ENCODE results near the gene CLDN8.

Gene CLDN8

DNA sequence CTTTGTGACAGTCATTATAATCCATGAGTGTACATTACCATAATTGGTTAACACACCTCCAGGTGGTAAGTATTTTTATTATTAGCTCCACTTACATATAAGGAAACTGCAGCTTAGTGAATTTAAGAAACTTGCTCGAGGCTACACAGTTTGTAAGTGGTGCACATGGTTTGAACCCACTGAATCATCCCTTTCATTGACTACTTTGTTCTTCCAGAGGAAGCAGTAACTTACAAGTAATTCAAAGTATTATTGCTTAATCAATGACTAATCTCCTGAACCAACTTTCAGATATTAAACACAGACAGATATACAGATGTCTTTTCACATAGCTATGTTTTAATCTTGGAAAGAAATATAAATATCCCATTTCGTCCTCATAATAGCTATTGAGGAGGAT, 18.7 kb upstream of the CLDN8 start:
- no peak for DNase-seq (ENCODE audit: low read depth, low spot score)

DNA sequence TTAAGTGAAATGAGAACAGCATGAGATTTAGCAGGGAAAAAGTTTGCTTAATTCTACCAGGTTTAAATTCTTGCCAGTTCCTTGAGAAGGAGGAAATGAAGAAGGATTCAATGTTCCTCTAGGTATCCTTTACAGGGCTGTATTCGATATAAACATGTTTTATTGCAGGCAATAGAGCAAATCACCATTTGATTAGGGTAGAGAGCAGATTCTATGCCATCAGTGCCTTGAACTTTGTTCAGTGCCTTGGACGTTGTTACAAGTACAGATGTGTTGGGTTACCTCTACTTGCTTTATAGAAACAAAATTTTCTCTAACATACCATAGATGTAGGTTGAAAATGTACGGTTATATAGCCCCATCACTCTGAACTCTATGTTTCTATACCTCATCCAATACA, 18.2 kb upstream of the CLDN8 start:
- WGBS (ENCODE audit: insufficient coverage, insufficient read length) = no CpG with 5 or more reads among the region's 3 CpGs
- Histone ChIP-seq H3K36me3 (ENCODE audit: control insufficient read depth, insufficient read depth, low read length) (no peaks in the 10 kb centered on the region), H3K4me3 (ENCODE audit: low read length) (no peak overlapping the region), H3K27me3 (ENCODE audit: control insufficient read depth, insufficient read depth, low read length) (no peaks in the 10 kb centered on the region), H3K4me1 (ENCODE audit: control insufficient read depth, insufficient read depth, low read length) (no peaks in the 10 kb centered on the region), H3K9me3 (ENCODE audit: control insufficient read depth, insufficient read depth, low read length) (no peaks in the 10 kb centered on the region; the same call in 1 of the 2 replicates), H3K27ac (ENCODE audit: low read length) (no peak overlapping the region)
- no peak for DNase-seq (ENCODE audit: low read depth, low spot score)

More for the DNA sequence above, 18.7 kb upstream of the CLDN8 start:
- H3K36me3 ChIP-seq (ENCODE audit: control insufficient read depth, insufficient read depth, low read length) = no peaks in the 10 kb centered on the region
- no peak overlapping the region for H3K27ac ChIP-seq (ENCODE audit: low read length)
- no peaks in the 10 kb centered on the region for H3K4me1 ChIP-seq (ENCODE audit: control insufficient read depth, insufficient read depth, low read length)
- H3K4me3 ChIP-seq (ENCODE audit: low read length) = no peak overlapping the region
- WGBS (ENCODE audit: insufficient coverage, insufficient read length) = no CpG with 5 or more reads among the region's 2 CpGs
- no peaks in the 10 kb centered on the region for H3K27me3 ChIP-seq (ENCODE audit: control insufficient read depth, insufficient read depth, low read length)
- no peaks in the 10 kb centered on the region; the same call in 1 of the 2 replicates for H3K9me3 ChIP-seq (ENCODE audit: control insufficient read depth, insufficient read depth, low read length)

- Histone ChIP-seq H3K9me3 (ENCODE audit: control insufficient read depth, insufficient read depth, low read length) (no peaks in the 10 kb centered on the region; the same call in 1 of the 2 replicates), H3K4me1 (ENCODE audit: control insufficient read depth, insufficient read depth, low read length) (no peaks in the 10 kb centered on the region), H3K27ac (ENCODE audit: low read length) (no peak overlapping the region), H3K4me3 (ENCODE audit: low read length) (no peak overlapping the region), H3K36me3 (ENCODE audit: control insufficient read depth, insufficient read depth, low read length) (no peaks in the 10 kb centered on the region), H3K27me3 (ENCODE audit: control insufficient read depth, insufficient read depth, low read length) (no peaks in the 10 kb centered on the region)
- no CpG with 5 or more reads among the region's 2 CpGs for WGBS (ENCODE audit: insufficient coverage, insufficient read length)
- DNase-seq (ENCODE audit: low read depth, low spot score) = no peak
Measured at GRCh38 chr21:30233228-30234020, 17.5 kb upstream of the CLDN8 start.

GRCh38 chr21:30232011-30232410, 16.1 kb upstream of the CLDN8 start:
- no peak for DNase-seq (ENCODE audit: low read depth, low spot score)
- Histone ChIP-seq H3K27ac (ENCODE audit: low read length) (no peak overlapping the region), H3K9me3 (ENCODE audit: control insufficient read depth, insufficient read depth, low read length) (no peaks in the 10 kb centered on the region; the same call in 1 of the 2 replicates), H3K27me3 (ENCODE audit: control insufficient read depth, insufficient read depth, low read length) (no peaks in the 10 kb centered on the region), H3K4me3 (ENCODE audit: low read length) (no peak overlapping the region), H3K4me1 (ENCODE audit: control insufficient read depth, insufficient read depth, low read length) (no peaks in the 10 kb centered on the region), H3K36me3 (ENCODE audit: control insufficient read depth, insufficient read depth, low read length) (no peaks in the 10 kb centered on the region)
- no CpG with 5 or more reads among the region's 1 CpG for WGBS (ENCODE audit: insufficient coverage, insufficient read length)

DNA sequence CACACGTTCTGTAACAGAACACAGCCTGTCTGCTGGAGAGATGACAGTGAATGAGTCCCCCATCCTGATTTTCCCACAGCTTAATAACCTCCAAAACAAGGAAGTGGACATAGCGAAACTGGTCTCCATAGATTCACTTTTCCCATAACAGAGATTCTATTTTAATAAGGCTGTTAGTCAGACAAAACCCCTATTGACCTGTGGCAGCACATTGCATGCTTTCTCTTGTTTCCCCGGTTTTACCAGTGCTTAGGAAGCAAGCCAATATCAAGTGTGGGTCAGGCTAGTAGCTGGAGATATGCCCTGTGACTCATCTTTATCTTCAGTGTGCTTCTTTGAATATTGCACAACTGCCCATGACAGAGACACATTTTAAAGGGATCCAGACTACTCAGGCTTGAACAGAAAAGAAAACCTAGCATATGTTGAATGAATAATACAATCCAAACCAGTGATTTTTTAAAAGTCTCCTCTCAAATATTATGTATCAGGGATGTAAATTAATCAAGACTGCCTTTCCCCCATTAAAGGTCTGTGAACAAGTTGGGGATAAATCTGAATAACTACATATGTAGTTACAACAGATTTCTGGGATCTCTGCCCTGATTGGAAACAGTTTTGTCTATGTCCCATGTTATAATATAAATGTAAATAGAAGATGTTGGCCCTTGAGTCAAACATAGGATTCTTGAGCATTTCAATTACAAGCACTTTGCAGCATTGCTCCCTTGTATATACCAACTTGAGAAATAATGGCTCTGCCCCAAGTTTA, 11.9 kb upstream of the CLDN8 start:
- Histone ChIP-seq H3K4me3 (ENCODE audit: low read length) (no peak overlapping the region), H3K27me3 (ENCODE audit: control insufficient read depth, insufficient read depth, low read length) (no peaks in the 10 kb centered on the region), H3K36me3 (ENCODE audit: control insufficient read depth, insufficient read depth, low read length) (no peaks in the 10 kb centered on the region), H3K4me1 (ENCODE audit: control insufficient read depth, insufficient read depth, low read length) (no peaks in the 10 kb centered on the region), H3K9me3 (ENCODE audit: control insufficient read depth, insufficient read depth, low read length) (no peaks in the 10 kb centered on the region; the same call in 1 of the 2 replicates), H3K27ac (ENCODE audit: low read length) (no peak overlapping the region)
- WGBS (ENCODE audit: insufficient coverage, insufficient read length) = no CpG with 5 or more reads among the region's 3 CpGs
- no peak for DNase-seq (ENCODE audit: low read depth, low spot score)

- H3K4me1 ChIP-seq (ENCODE audit: control insufficient read depth, insufficient read depth, low read length) = no peaks in the 10 kb centered on the region
- no peak overlapping the region for H3K4me3 ChIP-seq (ENCODE audit: low read length)
- H3K27me3 ChIP-seq (ENCODE audit: control insufficient read depth, insufficient read depth, low read length) = no peaks in the 10 kb centered on the region
- H3K9me3 ChIP-seq (ENCODE audit: control insufficient read depth, insufficient read depth, low read length) = no peaks in the 10 kb centered on the region; the same call in 1 of the 2 replicates
- H3K36me3 ChIP-seq (ENCODE audit: control insufficient read depth, insufficient read depth, low read length) = no peaks in the 10 kb centered on the region
- DNase-seq (ENCODE audit: low read depth, low spot score) = no peak
- WGBS (ENCODE audit: insufficient coverage, insufficient read length) = no CpG with 5 or more reads among the region's 1 CpG
- no peak overlapping the region for H3K27ac ChIP-seq (ENCODE audit: low read length)
Measured at GRCh38 chr21:30227128-30227527, 11.2 kb upstream of the CLDN8 start.

DNA sequence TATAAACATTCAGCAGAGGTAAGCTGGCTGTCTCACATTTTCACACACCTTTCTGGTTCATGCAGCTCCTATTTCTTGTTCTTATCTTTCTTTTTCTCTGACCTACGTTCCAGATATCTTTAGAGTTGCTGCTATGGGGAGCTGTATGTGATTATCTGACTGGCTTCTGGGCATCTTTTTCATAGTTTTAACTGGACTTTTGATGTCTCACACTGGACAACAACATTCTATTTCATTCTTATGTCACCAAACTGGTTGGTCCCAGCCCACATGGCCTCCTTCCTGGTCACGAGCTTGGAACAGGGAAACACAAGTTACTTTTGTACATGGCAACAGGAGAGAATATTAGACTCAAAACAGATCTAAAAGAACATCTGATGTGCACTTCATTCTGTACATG, 7.7 kb upstream of the CLDN8 start:
- DNase-seq (ENCODE audit: low read depth, low spot score) = no peak
- H3K4me3 ChIP-seq (ENCODE audit: low read length) = no peak overlapping the region
- H3K27ac ChIP-seq (ENCODE audit: low read length) = no peak overlapping the region
- H3K9me3 ChIP-seq (ENCODE audit: control insufficient read depth, insufficient read depth, low read length) = no peaks in the 10 kb centered on the region; the same call in 1 of the 2 replicates
- H3K27me3 ChIP-seq (ENCODE audit: control insufficient read depth, insufficient read depth, low read length) = no peaks in the 10 kb centered on the region
- no peaks in the 10 kb centered on the region for H3K36me3 ChIP-seq (ENCODE audit: control insufficient read depth, insufficient read depth, low read length)
- H3K4me1 ChIP-seq (ENCODE audit: control insufficient read depth, insufficient read depth, low read length) = no peaks in the 10 kb centered on the region
- no CpG with 5 or more reads among the region's 2 CpGs for WGBS (ENCODE audit: insufficient coverage, insufficient read length)

GRCh38 chr21:30222724-30223123, 6.8 kb upstream of the CLDN8 start:
- H3K4me1 ChIP-seq (ENCODE audit: control insufficient read depth, insufficient read depth, low read length) = no peaks in the 10 kb centered on the region
- H3K4me3 ChIP-seq (ENCODE audit: low read length) = no peak overlapping the region
- H3K27ac ChIP-seq (ENCODE audit: low read length) = no peak overlapping the region
- DNase-seq (ENCODE audit: low read depth, low spot score) = no peak
- no peaks in the 10 kb centered on the region for H3K36me3 ChIP-seq (ENCODE audit: control insufficient read depth, insufficient read depth, low read length)
- no peaks in the 10 kb centered on the region for H3K27me3 ChIP-seq (ENCODE audit: control insufficient read depth, insufficient read depth, low read length)
- H3K9me3 ChIP-seq (ENCODE audit: control insufficient read depth, insufficient read depth, low read length) = no peaks in the 10 kb centered on the region; the same call in 1 of the 2 replicates

- Histone ChIP-seq H3K36me3 (ENCODE audit: control insufficient read depth, insufficient read depth, low read length) (no peaks in the 10 kb centered on the region), H3K27ac (ENCODE audit: low read length) (no peak overlapping the region), H3K27me3 (ENCODE audit: control insufficient read depth, insufficient read depth, low read length) (no peaks in the 10 kb centered on the region), H3K4me1 (ENCODE audit: control insufficient read depth, insufficient read depth, low read length) (no peaks in the 10 kb centered on the region), H3K4me3 (ENCODE audit: low read length) (no peak overlapping the region), H3K9me3 (ENCODE audit: control insufficient read depth, insufficient read depth, low read length) (peaks cover 2% of the 10 kb centered on the region)
- WGBS (ENCODE audit: insufficient coverage, insufficient read length) = no CpG with 5 or more reads among the region's 1 CpG
- no peak for DNase-seq (ENCODE audit: low read depth, low spot score)
Measured at GRCh38 chr21:30211071-30211470, 4.8 kb downstream of the CLDN8 start.

DNA sequence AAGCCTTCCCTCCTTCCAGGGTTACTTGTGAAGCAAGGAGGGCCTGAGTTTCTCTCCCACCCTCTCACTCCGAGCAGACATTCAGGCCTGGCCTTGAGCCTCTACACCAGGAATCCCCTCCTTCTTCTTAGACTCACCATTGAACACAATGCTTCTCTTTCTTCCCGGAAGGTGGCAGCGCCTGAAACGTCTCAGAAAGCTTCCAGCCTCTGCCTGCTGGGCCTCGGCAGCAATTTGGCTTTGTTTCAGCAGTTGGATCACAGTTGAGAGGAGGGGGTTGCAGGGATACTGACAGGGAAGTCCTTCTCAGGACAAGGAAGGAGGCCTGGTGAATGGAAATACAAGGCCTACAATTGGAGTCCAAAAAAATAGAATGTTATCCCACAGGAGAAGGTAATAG, 6.3 kb downstream of the CLDN8 start:
- no peak overlapping the region for H3K27ac ChIP-seq (ENCODE audit: low read length)
- no peaks in the 10 kb centered on the region for H3K27me3 ChIP-seq (ENCODE audit: control insufficient read depth, insufficient read depth, low read length)
- no peak for DNase-seq (ENCODE audit: low read depth, low spot score)
- H3K9me3 ChIP-seq (ENCODE audit: control insufficient read depth, insufficient read depth, low read length) = no peaks in the 10 kb centered on the region; the same call in 1 of the 2 replicates
- no peaks in the 10 kb centered on the region for H3K36me3 ChIP-seq (ENCODE audit: control insufficient read depth, insufficient read depth, low read length)
- WGBS (ENCODE audit: insufficient coverage, insufficient read length) = no CpG with 5 or more reads among the region's 5 CpGs
- no peak overlapping the region for H3K4me3 ChIP-seq (ENCODE audit: low read length)
- H3K4me1 ChIP-seq (ENCODE audit: control insufficient read depth, insufficient read depth, low read length) = no peaks in the 10 kb centered on the region
